Heart left ventricle (tissue), 16 donors: ENCODE measurements around the gene HTR6. TPM values are rescaled to one million over a fixed set of nuclear protein-coding genes. Genes with fewer than 3 reads are reported as not detected.

Experiments used
- ATAC-seq, 4 donors: fragments of 200-7000 bp; cut with Tn5 transposase; one replicate each; pipeline ENCODE4 v1.9.1; 2020 to 2022; ENCODE audit warnings: moderate library complexity in 4 of 4, mild to moderate bottlenecking in 3 of 4, moderate number of reproducible peaks in 1 of 4
- DNase-seq, 5 donors: peaks; one replicate each; pipeline ENCODE4 v3.0.0-alpha.2; 2020
- H3K27ac ChIP-seq, 12 donors: fragments of 200-600 bp; sonication (generic) in 4 of 12; one replicate each; pipeline versions ENCODE4 v1.5.0 to v1.8.0; 2016 to 2022; ENCODE audit warnings: mild to moderate bottlenecking in 2 of 12
- H3K27me3 ChIP-seq, 9 donors: fragments of 200-600 bp; sonication (generic) in 2 of 9; one replicate each; pipeline versions ENCODE4 v1.5.1 to v1.8.0; 2016 to 2022; ENCODE audit warnings: mild to moderate bottlenecking in 3 of 9
- H3K36me3 ChIP-seq, 9 donors: fragments of 200-600 bp; sonication (generic) in 2 of 9; one replicate each; pipeline versions ENCODE4 v1.5.0 to v1.8.0; 2018 to 2022; ENCODE audit warnings: mild to moderate bottlenecking in 2 of 9
- H3K4me1 ChIP-seq, 12 donors: fragments of 200-600 bp; sonication (generic) in 4 of 12; one replicate each; pipeline versions ENCODE4 v1.5.0 to v1.8.0; 2016 to 2022; ENCODE audit warnings: mild to moderate bottlenecking in 3 of 12
- H3K4me3 ChIP-seq, 12 donors: fragments of 200-600 bp; sonication (generic) in 4 of 12; one replicate each; pipeline versions ENCODE4 v1.5.0 to v1.8.0; 2017 to 2022; ENCODE audit warnings: mild to moderate bottlenecking in 9 of 12, moderate library complexity in 4 of 12
- H3K9me3 ChIP-seq, 12 donors: fragments of 200-600 bp; sonication (generic) in 4 of 12; one replicate each; pipeline versions ENCODE4 v1.5.0 to v1.8.0; 2016 to 2022; ENCODE audit warnings: mild to moderate bottlenecking in 1 of 12
- POLR2A ChIP-seq, 2 donors: fragments of 450-650 bp; IDR thresholded peaks; one replicate each; pipeline ENCODE4 v1.6.1; 2017; ENCODE audit warnings: antibody characterized with exemption in 2 of 2, mild to moderate bottlenecking in 2 of 2, moderate library complexity in 2 of 2
- WGBS, 4 donors: extraction: QIAGEN DNeasy Blood & Tissue Kit in 2 of 4; methylation state at CpG; one replicate each; pipeline versions ENCODE4 v1.1.5 to v1.1.7; 2013 to 2018; 5-methylcytosine and 5-hydroxymethylcytosine counted together
- intact Hi-C, 10 donors: fragments of 100-400 bp; cut with DNase I; formaldehyde crosslinking; loops; one replicate each; pipeline versions ENCODE4 v1.11.1 to v1.14.2; 2022
- polyA plus RNA-seq, 2 donors: library from polyadenylated mRNA; stranded (reverse); fragments of 200-250 nt; gene quantifications; one replicate each; pipeline ENCODE4 v1.2.3, GENCODE V29; 2013
- total RNA-seq, 9 donors: library from RNA; depleted of rRNA in 2 of 9; stranded (reverse); fragments of >200 nt in 2 of 9; fragmentation: NEBNext Ultra II Directional in 3 of 9; extraction: Animal tissue kit (Norgen Biotek cat#: 25700) in 3 of 9; gene quantifications; one replicate each; pipeline versions ENCODE4 v1.1.0 to v1.2.4, GENCODE V29; 2016 to 2023
- TF ChIP-seq, protein P1 (sequence below), 12 donors: fragments of 200-600 bp; sonication (generic) in 4 of 12; IDR thresholded peaks; one replicate each; pipeline versions ENCODE4 v1.5.0 to v1.8.0; 2018 to 2022; ENCODE audit warnings: antibody characterized with exemption in 12 of 12, mild to moderate bottlenecking in 5 of 12
- donor health status: ischemic (EF 13 %, LVEDD 7.1; RV severe dilation, severe dysfunction).
- donor health status: healthy with polysubstance abuse.
- donor health status: DM: no; HTN: yes; CAD: no.
- donor health status: DM: no; HTN: no; CAD: no.
- donor health status: ischemic (EF 25% LVEDD 6.9; RV normal size, moderate dysfunction).
- donor health status: ischemic (EF 25% LVEDD 5.7; RV mildly dilated, moderate dysfunction).
- donor health status: healthy.
- donor health status: DM: yes; HTN: yes; CAD: no.
- donor health status: ischemic (EF 35%, LVEDD 5.7; RV mildly dilated, moderate dysfunction).
- donor health status: nonischemic (EF 11% LVEDD 7.7; RV severe dilation, severe dysfunction).
- donor health status: DM: yes; HTN: yes; CAD: no.
- donor health status: PGD.
- donor health status: ischemic (EF 29% LVEDD 5.4; RV normal size, mild dysfunction).
- donor health status: nonischemic (EF 23%, LVEDD 6.1; RV moderate dilation, normal function).

Gene HTR6
- total and polyA plus RNA-seq, 11 donors: not detected

DNA sequence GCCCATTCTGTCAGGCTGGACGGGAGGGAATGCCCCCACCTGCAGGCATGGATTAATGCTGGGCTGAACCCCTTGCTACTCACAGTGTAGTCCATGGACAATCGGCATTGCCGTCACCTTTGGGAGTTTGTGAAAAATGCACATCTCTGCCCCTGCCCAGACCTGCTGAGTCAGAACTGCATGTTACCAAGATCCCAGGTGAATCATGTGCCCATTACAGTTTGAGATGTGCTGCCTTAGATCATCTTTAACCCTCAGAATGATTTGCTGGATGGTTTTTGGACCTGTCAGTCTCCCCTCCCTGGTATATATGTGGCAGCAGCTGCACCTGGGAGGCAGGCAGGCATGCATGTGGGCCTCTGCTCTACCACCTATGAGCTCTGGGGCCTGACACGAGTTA lies 15.0 kb downstream of the HTR6 start:
- Histone ChIP-seq H3K27ac (no peak overlapping the region), H3K9me3 (no peaks in the 10 kb centered on the region), H3K27me3 (no peaks in the 10 kb centered on the region), H3K36me3 (peaks cover 0 to 8% (median 0%) of the 10 kb centered on the region in 9 donors), H3K4me1 (no peaks in the 10 kb centered on the region), H3K4me3 (no peak overlapping the region)
- ATAC-seq: no peak
- TF ChIP-seq, protein P1, sequence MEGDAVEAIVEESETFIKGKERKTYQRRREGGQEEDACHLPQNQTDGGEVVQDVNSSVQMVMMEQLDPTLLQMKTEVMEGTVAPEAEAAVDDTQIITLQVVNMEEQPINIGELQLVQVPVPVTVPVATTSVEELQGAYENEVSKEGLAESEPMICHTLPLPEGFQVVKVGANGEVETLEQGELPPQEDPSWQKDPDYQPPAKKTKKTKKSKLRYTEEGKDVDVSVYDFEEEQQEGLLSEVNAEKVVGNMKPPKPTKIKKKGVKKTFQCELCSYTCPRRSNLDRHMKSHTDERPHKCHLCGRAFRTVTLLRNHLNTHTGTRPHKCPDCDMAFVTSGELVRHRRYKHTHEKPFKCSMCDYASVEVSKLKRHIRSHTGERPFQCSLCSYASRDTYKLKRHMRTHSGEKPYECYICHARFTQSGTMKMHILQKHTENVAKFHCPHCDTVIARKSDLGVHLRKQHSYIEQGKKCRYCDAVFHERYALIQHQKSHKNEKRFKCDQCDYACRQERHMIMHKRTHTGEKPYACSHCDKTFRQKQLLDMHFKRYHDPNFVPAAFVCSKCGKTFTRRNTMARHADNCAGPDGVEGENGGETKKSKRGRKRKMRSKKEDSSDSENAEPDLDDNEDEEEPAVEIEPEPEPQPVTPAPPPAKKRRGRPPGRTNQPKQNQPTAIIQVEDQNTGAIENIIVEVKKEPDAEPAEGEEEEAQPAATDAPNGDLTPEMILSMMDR (IDR thresholded peaks at IDR 0.05): no peak
- no peak for TF ChIP-seq POLR2A (IDR thresholded peaks at IDR 0.05)
- peak in 1 of 5 donors; percentile 18 for DNase-seq
- WGBS, 4 donors: 76 to 81% (median 78%) methylated on average over 4 of the region's 4 CpGs
- intact Hi-C loops: no loop called here

DNA sequence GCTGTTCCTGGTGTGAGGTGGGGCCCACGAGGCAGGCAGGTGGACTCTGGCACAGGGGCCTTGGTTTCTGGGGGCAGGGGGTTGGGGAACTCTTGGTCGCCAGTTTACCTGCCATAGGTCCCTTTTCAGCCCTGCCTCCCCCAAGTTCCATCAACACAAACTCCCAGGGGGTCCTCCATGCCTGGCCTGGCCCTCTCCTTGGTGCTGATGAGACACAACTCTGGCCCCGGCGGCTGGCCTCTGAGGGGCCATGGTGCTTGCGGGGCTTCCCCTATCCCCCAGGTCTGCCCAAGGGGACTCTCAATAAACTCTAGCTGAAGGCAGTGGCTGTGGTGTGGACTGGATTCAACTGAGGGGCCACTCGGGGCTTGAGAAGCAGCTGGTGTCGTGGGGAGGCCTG lies 16.0 kb downstream of the HTR6 start:
- Histone ChIP-seq H3K27ac (no peak overlapping the region), H3K4me3 (no peak overlapping the region), H3K36me3 (peaks cover 0 to 8% (median 0%) of the 10 kb centered on the region in 9 donors), H3K9me3 (no peaks in the 10 kb centered on the region), H3K4me1 (no peaks in the 10 kb centered on the region), H3K27me3 (no peaks in the 10 kb centered on the region)
- intact Hi-C loops: no loop called here
- TF ChIP-seq, protein P1 (IDR thresholded peaks at IDR 0.05): no peak
- no peak for TF ChIP-seq POLR2A (IDR thresholded peaks at IDR 0.05)
- peak in 1 of 5 donors; percentile 48 for DNase-seq
- no peak for ATAC-seq
- 75 to 84% (median 78%) methylated on average over 4 to 7 of the region's 7 CpGs for WGBS, 4 donors

- DNase-seq (peak in 1 of 5 donors; percentile 38), ATAC-seq (peak in 1 of 4 donors; percentile 63)
- Histone ChIP-seq H3K27me3 (no peaks in the 10 kb centered on the region), H3K27ac (no peak overlapping the region), H3K36me3 (peaks cover 0 to 8% (median 0%) of the 10 kb centered on the region in 9 donors), H3K9me3 (peaks cover 0 to under 1% (median 0%) of the 10 kb centered on the region in 12 donors), H3K4me3 (no peak overlapping the region), H3K4me1 (no peaks in the 10 kb centered on the region)
- intact Hi-C loops: no loop called here
- 80 to 96% (median 88%) methylated on average over 3 of the region's 3 CpGs for WGBS, 4 donors
- TF ChIP-seq, protein P1 (IDR thresholded peaks at IDR 0.05): no peak
- no peak for TF ChIP-seq POLR2A (IDR thresholded peaks at IDR 0.05)
Observed at GRCh38 chr1:19682257-19682656, 17.6 kb downstream of the HTR6 start.

DNA sequence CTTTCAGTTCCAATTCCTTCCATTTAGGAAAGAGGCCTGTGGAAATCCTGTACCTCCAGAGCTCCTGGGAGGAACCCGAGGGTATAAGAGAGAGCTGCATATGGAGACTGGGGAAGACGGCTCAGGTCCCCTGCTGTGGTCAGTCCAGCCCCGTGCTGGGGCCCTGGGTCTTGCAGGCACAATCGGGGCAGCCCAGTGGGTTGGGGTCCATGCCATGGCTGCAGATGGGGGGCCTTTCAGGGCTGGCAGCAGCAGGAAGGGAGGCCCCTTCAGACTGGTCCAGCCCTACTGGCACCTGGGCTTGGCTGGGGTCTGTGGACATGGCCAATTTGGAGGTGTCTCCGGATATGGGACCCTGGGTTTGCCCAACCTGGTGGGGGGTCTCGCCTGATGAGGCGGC lies 18.2 kb downstream of the HTR6 start:
- peak in 1 of 5 donors; percentile 41 for DNase-seq
- Histone ChIP-seq H3K9me3 (peaks cover 0 to 4% (median 0%) of the 10 kb centered on the region in 12 donors), H3K4me1 (no peaks in the 10 kb centered on the region), H3K4me3 (no peak overlapping the region), H3K27me3 (no peaks in the 10 kb centered on the region), H3K27ac (no peak overlapping the region), H3K36me3 (peaks cover 0 to 8% (median 0%) of the 10 kb centered on the region in 9 donors)
- TF ChIP-seq POLR2A (IDR thresholded peaks at IDR 0.05): no peak
- TF ChIP-seq, protein P1 (IDR thresholded peaks at IDR 0.05): no peak
- no peak for ATAC-seq
- intact Hi-C loops: no loop called here
- WGBS, 4 donors: 75 to 83% (median 76%) methylated on average over 6 to 7 of the region's 7 CpGs
